ENCODE measurements around the gene TRPM3. TPM values are rescaled to one million over a fixed set of nuclear protein-coding genes. Genes with fewer than 3 reads are reported as not detected.

Gene TRPM3
- total and polyA plus RNA-seq, 2 of the 13 experiments (the other 11 are each of a cell fraction or from before 2014, with no cell fraction given), result not detected

DNA sequence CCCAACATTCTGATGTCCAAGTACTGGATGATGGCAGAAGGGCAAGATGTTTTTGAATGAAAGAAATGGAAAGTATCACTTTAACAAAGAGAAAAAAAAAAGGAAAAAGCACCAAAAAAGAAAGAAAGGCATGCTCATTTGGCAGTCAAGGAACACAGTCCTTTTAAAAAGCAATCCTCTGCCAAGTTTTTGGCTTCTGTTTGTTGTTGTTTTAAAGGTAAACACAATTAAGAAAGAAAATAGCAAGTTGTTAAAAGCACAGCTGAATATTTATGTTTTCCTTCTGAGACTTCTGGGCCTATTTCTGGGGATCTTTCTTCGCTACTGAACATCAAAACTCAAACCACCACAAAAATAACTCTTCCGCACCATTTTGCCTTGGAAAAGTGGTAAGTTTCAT, 162.1 kb downstream of the TRPM3 start:
- Histone ChIP-seq H2AFZ (ENCODE audit: low read length) (no peak overlapping the region), H3K4me3 (replicated peaks in 1 of 3; ENCODE audit: insufficient read depth in 1 of 3, low read depth in 2 of 3, low read length in 3 of 3) (no peak overlapping the region), H3K79me2 (ENCODE audit: insufficient read depth, low read length) (no peaks in the 10 kb centered on the region), H3K27me3 (ENCODE audit: control insufficient read depth in 1 of 2, insufficient read depth in 2 of 2, low read length in 2 of 2) (no peaks in the 10 kb centered on the region), H3K9ac (ENCODE audit: insufficient read depth, low read depth, low read length) (no peak overlapping the region), H3K4me2 (ENCODE audit: low read depth, low read length) (no peak overlapping the region), H3K4me1 (ENCODE audit: insufficient read depth, low read length) (no peaks in the 10 kb centered on the region), H4K20me1 (ENCODE audit: insufficient read depth, low read length) (no peaks in the 10 kb centered on the region), H3K27ac (ENCODE audit: extremely low read length, insufficient read depth, low read length) (no peak overlapping the region), H3K9me3 (ENCODE audit: low read length) (no peaks in the 10 kb centered on the region), H3K36me3 (replicated peaks in 1 of 2; ENCODE audit: control insufficient read depth in 1 of 2, insufficient read depth in 2 of 2, low read length in 2 of 2) (no peaks in the 10 kb centered on the region)
- intact Hi-C loops (cut with micrococcal nuclease; ENCODE audit: unreplicated experiment) (no loop called here), in situ Hi-C loops (cut with HindIII; ENCODE audit: extremely low pct_ligation_motif_present, low pct_unique_long_range_greater_than_20kb) (no loop called here)
- 40% methylated on average over 2 of the region's 2 CpGs for WGBS (ENCODE audit: low lambda C conversion rate)
- DNase-seq (ENCODE audit: low spot score), result no peak
- CTCF ChIA-PET (ENCODE audit: low intra/inter-chr PET ratio, low total read pairs), result no interaction called here
- ATAC-seq, result no peak
- POLR2A ChIA-PET, result no interaction called here
- BruUV-seq (replicated peaks), result no TSS peak
- no peak for FAIRE-seq
- no peak for TF ChIP-seq ZNF468 (CRISPR knock-in tag; IDR thresholded peaks at IDR 0.05)
- TF ChIP-seq RORA (CRISPR knock-in tag; IDR thresholded peaks at IDR 0.05), result no peak
- no peak for TF ChIP-seq SATB2 (CRISPR knock-in tag; IDR thresholded peaks at IDR 0.05)
- TF ChIP-seq ZNF44 (CRISPR knock-in tag; IDR thresholded peaks at IDR 0.05), result no peak
- no peak for TF ChIP-seq FOXM1 (CRISPR knock-in tag; IDR thresholded peaks at IDR 0.05)
- TF ChIP-seq PRMT3 (CRISPR knock-in tag; IDR thresholded peaks at IDR 0.05; ENCODE audit: borderline replicate concordance, low read depth), result no peak
- no peak for TF ChIP-seq ZNF766 (CRISPR knock-in tag; IDR thresholded peaks at IDR 0.05; ENCODE audit: borderline replicate concordance)
- no peak for TF ChIP-seq MZF1 (CRISPR knock-in tag; IDR thresholded peaks at IDR 0.05; ENCODE audit: borderline replicate concordance)
- TF ChIP-seq ZNF3 (CRISPR knock-in tag; IDR thresholded peaks at IDR 0.05), result no peak
- TF ChIP-seq ZNF841 (CRISPR knock-in tag; IDR thresholded peaks at IDR 0.05; ENCODE audit: borderline replicate concordance), result no peak
- TF ChIP-seq, protein P1, sequence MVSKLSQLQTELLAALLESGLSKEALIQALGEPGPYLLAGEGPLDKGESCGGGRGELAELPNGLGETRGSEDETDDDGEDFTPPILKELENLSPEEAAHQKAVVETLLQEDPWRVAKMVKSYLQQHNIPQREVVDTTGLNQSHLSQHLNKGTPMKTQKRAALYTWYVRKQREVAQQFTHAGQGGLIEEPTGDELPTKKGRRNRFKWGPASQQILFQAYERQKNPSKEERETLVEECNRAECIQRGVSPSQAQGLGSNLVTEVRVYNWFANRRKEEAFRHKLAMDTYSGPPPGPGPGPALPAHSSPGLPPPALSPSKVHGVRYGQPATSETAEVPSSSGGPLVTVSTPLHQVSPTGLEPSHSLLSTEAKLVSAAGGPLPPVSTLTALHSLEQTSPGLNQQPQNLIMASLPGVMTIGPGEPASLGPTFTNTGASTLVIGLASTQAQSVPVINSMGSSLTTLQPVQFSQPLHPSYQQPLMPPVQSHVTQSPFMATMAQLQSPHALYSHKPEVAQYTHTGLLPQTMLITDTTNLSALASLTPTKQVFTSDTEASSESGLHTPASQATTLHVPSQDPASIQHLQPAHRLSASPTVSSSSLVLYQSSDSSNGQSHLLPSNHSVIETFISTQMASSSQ (IDR thresholded peaks at IDR 0.05; ENCODE audit: low read depth), result no peak
- TF ChIP-seq, protein P1 (CRISPR knock-in tag; IDR thresholded peaks at IDR 0.05; ENCODE audit: borderline replicate concordance), result no peak
- no peak for TF ChIP-seq SAFB2 (CRISPR knock-in tag; IDR thresholded peaks at IDR 0.05; ENCODE audit: borderline replicate concordance, low read depth)
- TF ChIP-seq, protein P2, sequence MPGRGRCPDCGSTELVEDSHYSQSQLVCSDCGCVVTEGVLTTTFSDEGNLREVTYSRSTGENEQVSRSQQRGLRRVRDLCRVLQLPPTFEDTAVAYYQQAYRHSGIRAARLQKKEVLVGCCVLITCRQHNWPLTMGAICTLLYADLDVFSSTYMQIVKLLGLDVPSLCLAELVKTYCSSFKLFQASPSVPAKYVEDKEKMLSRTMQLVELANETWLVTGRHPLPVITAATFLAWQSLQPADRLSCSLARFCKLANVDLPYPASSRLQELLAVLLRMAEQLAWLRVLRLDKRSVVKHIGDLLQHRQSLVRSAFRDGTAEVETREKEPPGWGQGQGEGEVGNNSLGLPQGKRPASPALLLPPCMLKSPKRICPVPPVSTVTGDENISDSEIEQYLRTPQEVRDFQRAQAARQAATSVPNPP (CRISPR knock-in tag; IDR thresholded peaks at IDR 0.05), result no peak

Data from HepG2 (cell line).